T-helper 1 cell treated with Interleukin-12 subunit alpha and Interleukin-12 subunit beta and Interleukin-4 antibody, amounts not matched to agents 30 ng/mL and 1 ng/mL, for 36 hours (primary cell): ENCODE data around the gene HMCN2. TPM values are rescaled to one million over a fixed set of nuclear protein-coding genes. Genes with fewer than 3 reads are reported as not detected.

Experiments
- intact Hi-C: fragments of 100-400 bp; cut with micrococcal nuclease; formaldehyde crosslinking; loops from one replicate; pipeline ENCODE4 v1.15.1; 2024
- total RNA-seq: library from RNA; stranded (reverse); gene quantifications from 2 replicates; pipeline ENCODE4 v1.2.3, GENCODE V29; 2022

The HMCN2 gene
- total RNA-seq, 1 donor from 2014 or later, result not detected

DNA sequence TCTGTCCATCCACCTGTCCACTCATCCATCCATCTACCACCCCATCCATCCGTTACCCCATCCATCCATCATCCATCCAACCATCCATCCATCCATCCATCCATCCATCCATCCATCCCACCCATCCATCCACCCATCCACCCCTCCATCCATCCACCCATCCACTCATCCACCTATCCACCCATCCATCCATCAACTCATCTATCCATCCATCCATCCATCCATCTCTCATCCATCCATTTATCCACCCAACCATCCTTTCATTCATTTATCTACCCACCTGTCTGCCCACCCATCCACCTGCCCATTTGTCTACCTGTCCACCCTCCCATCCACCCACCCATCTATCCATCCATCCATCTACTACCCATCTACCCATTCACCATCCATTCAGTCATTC, 95.1 kb downstream of the HMCN2 start:
- intact Hi-C loops, result no loop called here

DNA sequence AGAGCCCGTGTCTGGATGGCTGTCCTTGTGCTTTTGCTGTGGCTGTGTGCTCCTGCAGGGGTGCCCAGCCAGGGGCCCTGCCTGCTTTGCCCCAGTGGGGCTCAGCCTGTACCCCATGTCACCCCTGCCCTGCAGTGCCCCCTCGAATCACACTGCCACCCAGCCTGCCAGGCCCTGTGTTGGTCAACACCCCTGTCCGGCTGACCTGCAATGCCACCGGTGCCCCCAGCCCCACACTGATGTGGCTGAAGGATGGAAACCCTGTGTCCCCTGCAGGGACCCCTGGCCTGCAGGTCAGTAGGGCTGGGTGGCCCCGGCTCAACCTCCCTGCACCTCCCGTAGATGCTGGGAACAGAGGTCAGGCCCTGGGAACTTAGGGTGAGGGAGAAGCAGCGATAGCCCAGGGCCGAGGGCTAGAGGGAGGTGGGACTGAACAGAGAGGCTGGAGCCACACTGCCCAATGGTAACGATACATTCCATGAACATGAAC, 96.4 kb downstream of the HMCN2 start:
- intact Hi-C loops, result no loop called here

- intact Hi-C loops, result no loop called here
Measured at GRCh38 chr9:130362691-130363090, 97.1 kb downstream of the HMCN2 start.

GRCh38 chr9:130363755-130364404, 98.3 kb downstream of the HMCN2 start:
- intact Hi-C loops, result no loop called here

DNA sequence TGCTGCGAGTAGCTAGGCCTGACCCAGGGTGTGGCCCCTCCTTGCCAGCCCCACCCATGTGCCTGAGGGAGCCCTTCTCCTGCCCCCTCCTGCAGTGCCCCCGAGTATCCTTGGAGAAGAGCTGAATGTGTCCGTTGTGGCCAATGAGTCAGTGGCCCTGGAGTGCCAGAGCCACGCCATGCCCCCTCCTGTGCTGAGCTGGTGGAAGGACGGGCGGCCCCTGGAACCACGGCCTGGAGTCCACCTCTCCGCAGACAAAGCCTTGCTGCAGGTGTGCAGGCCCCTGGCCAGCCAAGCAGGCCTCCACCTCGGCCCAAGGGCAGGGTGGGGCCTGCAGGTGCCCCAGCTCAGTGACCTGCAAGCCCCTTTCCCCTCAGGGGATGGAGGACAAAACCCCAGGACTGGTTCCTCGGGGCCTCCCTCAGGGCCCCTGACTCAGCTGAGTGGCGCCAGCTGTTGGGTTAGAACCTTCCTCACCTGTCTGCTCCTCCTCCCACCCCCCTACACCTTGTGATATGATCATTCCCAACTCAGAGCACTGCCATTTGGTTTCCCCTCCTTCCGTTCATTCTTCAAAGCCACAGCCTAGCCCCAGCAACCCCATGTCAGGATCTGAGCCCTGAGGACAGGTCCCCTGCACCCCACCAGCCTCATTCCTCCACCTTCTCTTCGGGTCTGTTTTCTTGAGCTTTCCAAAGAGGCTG, 99.2 kb downstream of the HMCN2 start:
- intact Hi-C loops, result no loop called here

- intact Hi-C loops, result no loop called here
Measured at GRCh38 chr9:130365323-130365721, 99.8 kb downstream of the HMCN2 start.

DNA sequence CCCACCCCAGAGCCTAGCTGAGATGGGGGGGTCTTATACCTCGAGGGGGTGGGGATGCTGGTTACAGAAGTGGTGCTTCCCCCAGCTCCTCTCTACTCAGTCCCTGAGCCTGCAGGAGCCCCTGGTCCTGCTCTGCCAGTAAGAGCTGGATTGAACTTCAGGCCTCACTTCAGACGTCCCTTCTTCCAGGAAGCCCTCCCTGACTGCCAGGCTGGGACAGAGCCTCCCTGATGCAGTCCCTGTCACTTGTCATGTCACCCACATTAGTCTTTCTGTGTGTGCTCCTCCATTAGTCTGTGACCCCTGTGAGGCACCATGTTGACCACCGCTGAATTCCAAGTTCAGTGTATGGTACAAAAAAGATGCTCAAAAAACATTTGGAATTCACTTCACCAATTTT, 100.5 kb downstream of the HMCN2 start:
- intact Hi-C loops, result no loop called here

DNA sequence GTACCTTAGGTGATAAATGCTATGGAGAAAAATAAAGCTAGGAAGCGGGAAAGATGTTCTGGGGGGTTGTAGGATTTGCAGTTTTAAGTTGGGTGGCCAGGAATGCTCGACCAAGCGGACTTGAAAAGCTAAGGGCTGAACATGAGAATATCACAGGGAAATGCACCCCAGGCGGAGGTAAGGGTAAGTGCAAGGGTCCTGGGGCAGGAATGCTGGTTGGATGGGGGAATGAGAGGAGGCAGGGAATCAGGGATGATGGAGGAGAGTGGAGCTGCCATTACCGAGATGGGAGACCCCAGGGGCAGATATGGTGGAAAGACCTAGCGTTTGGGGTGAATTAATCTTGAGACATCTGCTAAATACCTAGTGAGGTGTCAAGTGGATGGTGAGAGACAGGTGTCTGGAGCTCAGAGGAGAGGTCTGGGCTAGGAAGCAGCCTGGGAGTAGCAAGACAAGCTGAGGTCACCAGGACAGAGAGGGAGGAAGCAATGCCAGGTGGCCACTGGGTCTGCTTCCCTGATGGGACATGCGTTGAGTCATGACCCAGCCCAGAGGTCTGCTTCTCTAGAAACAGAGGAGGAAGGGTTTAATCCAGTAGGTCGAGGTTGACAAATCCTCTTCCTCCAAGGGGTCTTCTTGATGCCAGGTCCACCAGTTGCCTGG, 101.5 kb downstream of the HMCN2 start:
- intact Hi-C loops, result no loop called here

GRCh38 chr9:130368631-130369103, 103.1 kb downstream of the HMCN2 start:
- intact Hi-C loops, result no loop called here

GRCh38 chr9:130370226-130370625, 104.7 kb downstream of the HMCN2 start:
- intact Hi-C loops, result no loop called here

GRCh38 chr9:130371196-130371966, 105.8 kb downstream of the HMCN2 start:
- intact Hi-C loops, result no loop called here

GRCh38 chr9:130372057-130372456, 106.5 kb downstream of the HMCN2 start:
- intact Hi-C loops, result no loop called here

GRCh38 chr9:130373679-130374325, 108.2 kb downstream of the HMCN2 start:
- intact Hi-C loops, result no loop called here

DNA sequence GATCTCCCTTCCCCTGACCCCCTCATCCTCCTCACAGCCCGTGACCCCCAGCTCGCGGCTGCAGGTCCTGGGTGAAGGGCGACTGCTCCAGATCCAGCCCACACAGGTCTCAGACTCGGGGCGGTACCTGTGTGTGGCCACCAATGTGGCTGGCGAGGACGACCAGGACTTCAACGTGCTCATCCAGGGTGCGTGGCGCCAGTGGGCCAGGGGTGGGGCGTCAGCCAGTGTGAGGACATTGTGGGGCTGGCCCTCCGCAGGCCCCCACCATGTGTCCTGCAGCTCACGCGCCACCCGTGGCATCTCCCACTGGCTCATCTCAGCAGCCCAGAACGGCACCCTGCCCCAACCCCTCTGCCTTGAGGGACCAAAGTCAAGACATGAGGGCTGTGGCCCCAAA, 112.1 kb downstream of the HMCN2 start:
- intact Hi-C loops, result no loop called here

- intact Hi-C loops, result no loop called here
Measured at GRCh38 chr9:130378875-130379648, 113.5 kb downstream of the HMCN2 start.

GRCh38 chr9:130379649-130379970, 114.0 kb downstream of the HMCN2 start:
- intact Hi-C loops, result no loop called here

GRCh38 chr9:130380920-130381469, 115.4 kb downstream of the HMCN2 start:
- intact Hi-C loops, result no loop called here

DNA sequence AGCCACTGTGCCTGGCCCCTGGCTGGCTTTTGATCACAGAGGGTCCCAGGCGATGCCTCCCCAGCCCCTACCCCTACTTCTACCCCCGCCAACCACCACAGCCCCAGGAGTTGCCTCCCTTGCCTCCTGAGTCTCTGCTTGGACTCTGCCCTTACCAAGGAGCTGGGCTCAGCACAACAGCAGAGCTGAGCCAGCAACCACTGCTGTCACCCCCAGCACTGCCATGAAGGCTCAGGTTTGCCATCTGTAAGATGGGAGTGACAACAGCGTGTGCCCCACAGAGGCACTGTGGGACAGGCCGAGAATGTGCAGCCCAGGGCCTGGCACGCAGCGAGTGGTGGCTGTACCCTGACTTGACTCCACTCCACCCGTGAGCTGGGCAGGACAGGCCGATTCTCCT, 116.1 kb downstream of the HMCN2 start:
- intact Hi-C loops, result no loop called here

DNA sequence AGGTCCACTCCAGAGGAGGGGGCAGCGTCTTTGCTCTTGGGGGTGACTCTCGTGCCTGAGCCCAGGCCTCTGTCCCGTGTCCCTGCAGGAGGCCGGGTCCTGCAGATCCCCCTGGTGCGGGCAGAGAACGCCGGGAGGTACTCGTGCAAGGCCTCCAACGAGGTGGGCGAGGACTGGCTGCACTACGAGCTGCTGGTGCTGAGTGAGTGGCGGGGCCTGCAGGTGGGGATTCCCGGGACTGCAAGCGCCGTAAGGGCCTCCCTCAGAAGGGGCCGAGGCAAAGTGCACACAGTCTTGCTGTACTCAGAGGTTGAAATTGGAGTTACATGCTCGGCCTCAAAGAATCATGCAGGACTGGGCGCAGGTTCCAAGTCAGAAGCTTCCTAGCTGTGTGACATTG, 116.5 kb downstream of the HMCN2 start:
- intact Hi-C loops, result no loop called here
